WTC11 (cell line): Measurements from ENCODE around the gene TLE4. TPM values are rescaled to one million over a fixed set of nuclear protein-coding genes. Genes with fewer than 3 reads are reported as not detected.
A peak's percentile ranks its signal among the peaks of the same experiment; 100 is the strongest.

Source experiments
- ATAC-seq: fragments of 200-7000 bp; cut with Tn5 transposase; 2 replicates; pipeline ENCODE4 v1.10.0; 2021; ENCODE audit warnings: mild to moderate bottlenecking, moderate library complexity
- CTCF ChIA-PET: fragments of 300-600 bp; sonication (Branson Sonifier 250); formaldehyde crosslinking; loops from one replicate; lab custom pipeline; 2021; ENCODE audit warnings: antibody characterized with exemption; lab: Charles Lee
- POLR2A ChIA-PET: fragments of 350-600 bp; sonication (Branson Sonifier 250); formaldehyde crosslinking; loops from one replicate; lab custom pipeline; 2021; ENCODE audit warnings: antibody characterized with exemption; lab: Charles Lee
- DNase-seq: peaks from one replicate; pipeline ENCODE4 v3.0.0; 2021; ENCODE audit warnings: low spot score
- H3K27ac Mint-ChIP-seq: 2 replicates; pipeline ENCODE4 v1.8.0; 2021; ENCODE audit warnings: mixed read lengths
- H3K27me3 Mint-ChIP-seq: 2 replicates; pipeline ENCODE4 v1.8.0; 2021; ENCODE audit warnings: low read depth, mild to moderate bottlenecking, moderate library complexity, mixed read lengths
- H3K36me3 Mint-ChIP-seq: 2 replicates; pipeline ENCODE4 v1.8.0; 2021; ENCODE audit warnings: mixed read lengths
- H3K4me1 Mint-ChIP-seq: 2 replicates; pipeline ENCODE4 v1.8.0; 2022; ENCODE audit warnings: mixed read lengths
- H3K4me3 Mint-ChIP-seq: 2 replicates; pipeline ENCODE4 v1.8.0; 2021; ENCODE audit warnings: mild to moderate bottlenecking, moderate library complexity, mixed read lengths
- H3K9me3 Mint-ChIP-seq: 2 replicates; pipeline ENCODE4 v1.8.0; 2021; ENCODE audit warnings: mixed read lengths
- ATF1 ChIP-seq: sonication (generic); formaldehyde crosslinking; IDR thresholded peaks from 2 replicates; pipeline ENCODE4 v1.8.1; 2023; ENCODE audit warnings: mild to moderate bottlenecking, moderate library complexity, missing genetic modification reagents
- JAZF1 ChIP-seq: fragments of 250-450 bp; sonication (Bioruptor Pico); IDR thresholded peaks from 2 replicates; pipeline ENCODE4 v1.9.0; 2021; ENCODE audit warnings: moderate library complexity, mild to moderate bottlenecking, inconsistent platforms
- NFATC4 ChIP-seq: fragments of 250-450 bp; sonication (Bioruptor Pico); IDR thresholded peaks from 2 replicates; pipeline ENCODE4 v1.9.0; 2021; ENCODE audit warnings: mild to moderate bottlenecking
- NFE2L1 ChIP-seq: sonication (generic); formaldehyde crosslinking; IDR thresholded peaks from 2 replicates; pipeline ENCODE4 v1.8.1; 2023; ENCODE audit warnings: missing genetic modification reagents
- NR2C2 ChIP-seq: sonication (generic); formaldehyde crosslinking; IDR thresholded peaks from 2 replicates; pipeline ENCODE4 v1.8.0; 2022; ENCODE audit warnings: mild to moderate bottlenecking, missing genetic modification reagents
- NR3C1 ChIP-seq: sonication (generic); formaldehyde crosslinking; conservative IDR thresholded peaks from 2 replicates; pipeline ENCODE4 v1.8.1; 2023; ENCODE audit warnings: low read depth, mild to moderate bottlenecking, missing genetic modification reagents
- SMAD4 ChIP-seq: sonication (generic); formaldehyde crosslinking; IDR thresholded peaks from 2 replicates; pipeline ENCODE4 v1.8.0; 2022; ENCODE audit warnings: mild to moderate bottlenecking, missing genetic modification reagents
- TEAD4 ChIP-seq: sonication (generic); formaldehyde crosslinking; IDR thresholded peaks from 2 replicates; pipeline ENCODE4 v1.8.0; 2022; ENCODE audit warnings: mild to moderate bottlenecking, missing genetic modification reagents
- ZNF138 ChIP-seq: sonication (generic); formaldehyde crosslinking; conservative IDR thresholded peaks from 2 replicates; pipeline ENCODE4 v1.8.1; 2022; ENCODE audit warnings: mild to moderate bottlenecking, moderate library complexity, missing genetic modification reagents
- total RNA-seq: library from RNA; stranded (reverse); gene quantifications from 3 replicates; pipeline ENCODE4 v1.2.3, GENCODE V29; 2021
- TF ChIP-seq, protein P1 (sequence below): sonication (generic); formaldehyde crosslinking; IDR thresholded peaks from 2 replicates; pipeline ENCODE4 v1.8.1; 2023; ENCODE audit warnings: mild to moderate bottlenecking, moderate library complexity, missing genetic modification reagents
- TF ChIP-seq, protein P2 (sequence below): sonication (generic); formaldehyde crosslinking; IDR thresholded peaks from 2 replicates; pipeline ENCODE4 v1.8.1; 2022; ENCODE audit warnings: mild to moderate bottlenecking, missing genetic modification reagents, moderate library complexity, borderline replicate concordance
- TF ChIP-seq, protein P3 (sequence below): fragments of 250-450 bp; sonication (Bioruptor Pico); IDR thresholded peaks from 2 replicates; pipeline ENCODE4 v1.8.0; 2021; ENCODE audit warnings: mild to moderate bottlenecking
- TF ChIP-seq, protein P4 (sequence below): fragments of 250-450 bp; sonication (Bioruptor Pico); conservative IDR thresholded peaks from 2 replicates; pipeline ENCODE4 v1.9.0; 2021; ENCODE audit warnings: mild to moderate bottlenecking
- TF ChIP-seq, protein P5 (sequence below): fragments of 250-450 bp; sonication (Bioruptor Pico); IDR thresholded peaks from 2 replicates; pipeline ENCODE4 v1.9.0; 2021; ENCODE audit warnings: mild to moderate bottlenecking
- TF ChIP-seq, protein P6 (sequence below): sonication (generic); formaldehyde crosslinking; IDR thresholded peaks from 2 replicates; pipeline ENCODE4 v1.8.1; 2022; ENCODE audit warnings: mild to moderate bottlenecking, moderate library complexity, missing genetic modification reagents
- TF ChIP-seq, protein P7 (sequence below): sonication (generic); formaldehyde crosslinking; IDR thresholded peaks from 2 replicates; pipeline ENCODE4 v1.8.0; 2022; ENCODE audit warnings: mild to moderate bottlenecking, missing genetic modification reagents

TLE4 gene
- total RNA-seq, 1 experiment from 2014 or later: 48.1 TPM

DNA sequence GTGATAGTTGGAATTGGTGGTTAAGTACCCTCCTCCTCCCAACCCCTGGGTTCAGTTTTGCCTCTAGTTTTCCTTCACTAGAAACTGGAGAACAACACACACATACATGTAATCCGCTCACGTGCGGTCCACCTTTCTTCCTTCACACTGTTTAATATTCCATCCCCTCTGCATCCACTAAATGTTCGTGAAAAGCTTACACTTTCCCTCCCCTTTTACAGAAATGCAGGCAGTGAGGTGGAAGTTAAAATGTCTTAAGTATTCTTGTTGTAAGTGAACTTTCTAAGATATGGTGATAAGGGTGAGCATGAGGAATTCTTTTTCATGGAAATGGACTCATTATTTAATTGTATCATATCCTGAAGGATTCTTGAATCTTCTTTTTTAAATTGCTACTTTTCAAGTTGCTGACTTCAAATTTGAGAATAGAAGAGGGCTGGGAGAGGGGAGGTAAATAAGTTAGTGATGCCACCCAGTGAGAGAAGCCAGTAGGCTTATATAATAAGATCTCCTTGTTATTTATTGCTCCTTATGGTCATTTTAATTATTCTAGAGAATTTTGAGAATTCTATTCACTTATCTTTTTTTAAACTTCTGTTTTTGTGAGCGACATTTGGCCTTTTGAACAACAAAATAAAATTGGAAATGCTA is 90.2 kb downstream of the TLE4 start:
- ChIA-PET POLR2A (interaction anchor here (1.0 to 1.4 kb wide), 2 partner anchors 43 to 91 kb away, joined by 3 to 7 read pairs; partner anchors contain the start of gene TLE4), CTCF (interaction anchor here (1.2 kb wide), 1 partner anchor 91 kb away, joined by 3 read pairs; no protein-coding TSS in a partner anchor)
- Mint-ChIP-seq H3K9me3 (no peaks in the 10 kb centered on the region), H3K4me1 (peaks cover 70% of the 10 kb centered on the region), H3K4me3 (peak overlapping the region; percentile 36), H3K36me3 (peaks cover 3% of the 10 kb centered on the region; the same call in 1 of the 2 replicates), H3K27ac (peak overlapping the region; percentile 73), H3K27me3 (no peaks in the 10 kb centered on the region)
- TF ChIP-seq JAZF1 (no peak), NR3C1 (CRISPR knock-in tag) (no peak), NR2C2 (no peak)
- TF ChIP-seq, protein P1, sequence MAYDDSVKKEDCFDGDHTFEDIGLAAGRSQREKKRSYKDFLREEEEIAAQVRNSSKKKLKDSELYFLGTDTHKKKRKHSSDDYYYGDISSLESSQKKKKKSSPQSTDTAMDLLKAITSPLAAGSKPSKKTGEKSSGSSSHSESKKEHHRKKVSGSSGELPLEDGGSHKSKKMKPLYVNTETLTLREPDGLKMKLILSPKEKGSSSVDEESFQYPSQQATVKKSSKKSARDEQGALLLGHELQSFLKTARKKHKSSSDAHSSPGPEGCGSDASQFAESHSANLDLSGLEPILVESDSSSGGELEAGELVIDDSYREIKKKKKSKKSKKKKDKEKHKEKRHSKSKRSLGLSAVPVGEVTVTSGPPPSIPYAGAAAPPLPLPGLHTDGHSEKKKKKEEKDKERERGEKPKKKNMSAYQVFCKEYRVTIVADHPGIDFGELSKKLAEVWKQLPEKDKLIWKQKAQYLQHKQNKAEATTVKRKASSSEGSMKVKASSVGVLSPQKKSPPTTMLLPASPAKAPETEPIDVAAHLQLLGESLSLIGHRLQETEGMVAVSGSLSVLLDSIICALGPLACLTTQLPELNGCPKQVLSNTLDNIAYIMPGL: no peak
- TF ChIP-seq, protein P2, sequence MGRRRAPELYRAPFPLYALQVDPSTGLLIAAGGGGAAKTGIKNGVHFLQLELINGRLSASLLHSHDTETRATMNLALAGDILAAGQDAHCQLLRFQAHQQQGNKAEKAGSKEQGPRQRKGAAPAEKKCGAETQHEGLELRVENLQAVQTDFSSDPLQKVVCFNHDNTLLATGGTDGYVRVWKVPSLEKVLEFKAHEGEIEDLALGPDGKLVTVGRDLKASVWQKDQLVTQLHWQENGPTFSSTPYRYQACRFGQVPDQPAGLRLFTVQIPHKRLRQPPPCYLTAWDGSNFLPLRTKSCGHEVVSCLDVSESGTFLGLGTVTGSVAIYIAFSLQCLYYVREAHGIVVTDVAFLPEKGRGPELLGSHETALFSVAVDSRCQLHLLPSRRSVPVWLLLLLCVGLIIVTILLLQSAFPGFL (CRISPR knock-in tag): no peak
- ATAC-seq (no peak), DNase-seq (no peak)

DNA sequence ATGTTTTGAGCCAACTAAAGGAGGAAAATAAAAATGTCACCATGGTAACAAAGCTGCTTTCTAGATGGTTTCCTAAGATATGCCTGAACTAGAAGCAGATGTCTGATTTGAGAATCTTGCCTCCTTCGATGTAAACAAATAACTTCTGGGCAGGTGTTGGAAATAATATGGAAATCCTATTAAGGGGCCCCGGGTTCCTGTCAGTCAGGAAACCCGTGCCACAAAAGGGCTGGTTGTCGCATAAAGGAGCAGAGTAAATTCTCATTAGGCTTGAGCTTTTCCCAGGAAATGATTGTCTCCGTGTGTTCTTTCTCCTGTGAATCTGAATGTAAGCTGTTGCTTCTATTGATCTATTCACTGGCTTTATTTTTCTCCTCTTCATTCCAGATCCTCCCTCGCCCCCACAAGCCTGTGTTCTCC is 90.8 kb downstream of the TLE4 start:
- DNase-seq: no peak
- ATAC-seq: peak; percentile 17; the same call in 1 of the 2 replicates
- POLR2A ChIA-PET: interaction anchor here (1.0 to 1.4 kb wide), 2 partner anchors 42 to 91 kb away, joined by 3 to 7 read pairs; partner anchors contain the start of gene TLE4
- TF ChIP-seq TEAD4 (CRISPR knock-in tag) (no peak), NFATC4 (CRISPR knock-in tag) (no peak), ATF1 (no peak)
- TF ChIP-seq, protein P3, sequence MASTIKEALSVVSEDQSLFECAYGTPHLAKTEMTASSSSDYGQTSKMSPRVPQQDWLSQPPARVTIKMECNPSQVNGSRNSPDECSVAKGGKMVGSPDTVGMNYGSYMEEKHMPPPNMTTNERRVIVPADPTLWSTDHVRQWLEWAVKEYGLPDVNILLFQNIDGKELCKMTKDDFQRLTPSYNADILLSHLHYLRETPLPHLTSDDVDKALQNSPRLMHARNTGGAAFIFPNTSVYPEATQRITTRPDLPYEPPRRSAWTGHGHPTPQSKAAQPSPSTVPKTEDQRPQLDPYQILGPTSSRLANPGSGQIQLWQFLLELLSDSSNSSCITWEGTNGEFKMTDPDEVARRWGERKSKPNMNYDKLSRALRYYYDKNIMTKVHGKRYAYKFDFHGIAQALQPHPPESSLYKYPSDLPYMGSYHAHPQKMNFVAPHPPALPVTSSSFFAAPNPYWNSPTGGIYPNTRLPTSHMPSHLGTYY: no peak
- TF ChIP-seq, protein P4, sequence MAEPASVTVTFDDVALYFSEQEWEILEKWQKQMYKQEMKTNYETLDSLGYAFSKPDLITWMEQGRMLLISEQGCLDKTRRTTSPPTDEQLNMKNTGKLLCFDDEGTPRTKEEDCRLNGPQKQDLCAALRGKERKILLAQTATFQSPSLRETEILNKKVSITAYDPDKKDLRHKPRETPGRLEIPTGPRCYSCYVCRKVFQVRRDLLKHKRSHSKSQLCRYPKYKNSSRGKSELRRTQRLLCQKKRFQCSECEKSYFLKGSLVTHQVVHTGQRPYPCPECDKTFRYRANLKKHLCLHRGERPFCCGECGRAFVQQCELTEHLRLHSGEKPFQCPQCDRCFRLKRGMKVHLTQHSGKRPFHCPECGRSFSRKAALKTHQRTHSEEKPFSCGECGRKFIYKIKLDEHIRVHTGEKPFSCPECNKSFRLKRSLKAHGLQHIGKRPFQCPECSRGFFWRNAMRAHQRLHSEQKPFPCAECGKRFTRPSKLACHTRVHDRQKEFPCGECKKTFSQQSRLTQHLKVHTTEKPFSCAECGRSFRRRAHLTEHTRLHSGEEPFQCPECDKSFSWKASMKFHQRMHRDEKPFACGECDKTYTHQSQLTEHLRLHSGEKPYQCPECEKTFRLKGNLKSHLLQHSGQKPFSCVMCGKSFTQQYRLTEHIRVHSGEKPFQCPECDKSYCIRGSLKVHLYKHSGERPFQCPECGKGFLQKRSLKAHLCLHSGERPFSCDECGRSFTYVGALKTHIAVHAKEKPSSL: no peak
- TF ChIP-seq, protein P5, sequence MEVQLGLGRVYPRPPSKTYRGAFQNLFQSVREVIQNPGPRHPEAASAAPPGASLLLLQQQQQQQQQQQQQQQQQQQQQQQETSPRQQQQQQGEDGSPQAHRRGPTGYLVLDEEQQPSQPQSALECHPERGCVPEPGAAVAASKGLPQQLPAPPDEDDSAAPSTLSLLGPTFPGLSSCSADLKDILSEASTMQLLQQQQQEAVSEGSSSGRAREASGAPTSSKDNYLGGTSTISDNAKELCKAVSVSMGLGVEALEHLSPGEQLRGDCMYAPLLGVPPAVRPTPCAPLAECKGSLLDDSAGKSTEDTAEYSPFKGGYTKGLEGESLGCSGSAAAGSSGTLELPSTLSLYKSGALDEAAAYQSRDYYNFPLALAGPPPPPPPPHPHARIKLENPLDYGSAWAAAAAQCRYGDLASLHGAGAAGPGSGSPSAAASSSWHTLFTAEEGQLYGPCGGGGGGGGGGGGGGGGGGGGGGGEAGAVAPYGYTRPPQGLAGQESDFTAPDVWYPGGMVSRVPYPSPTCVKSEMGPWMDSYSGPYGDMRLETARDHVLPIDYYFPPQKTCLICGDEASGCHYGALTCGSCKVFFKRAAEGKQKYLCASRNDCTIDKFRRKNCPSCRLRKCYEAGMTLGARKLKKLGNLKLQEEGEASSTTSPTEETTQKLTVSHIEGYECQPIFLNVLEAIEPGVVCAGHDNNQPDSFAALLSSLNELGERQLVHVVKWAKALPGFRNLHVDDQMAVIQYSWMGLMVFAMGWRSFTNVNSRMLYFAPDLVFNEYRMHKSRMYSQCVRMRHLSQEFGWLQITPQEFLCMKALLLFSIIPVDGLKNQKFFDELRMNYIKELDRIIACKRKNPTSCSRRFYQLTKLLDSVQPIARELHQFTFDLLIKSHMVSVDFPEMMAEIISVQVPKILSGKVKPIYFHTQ: no peak
- peak overlapping the region; percentile 73 for H3K27ac Mint-ChIP-seq
- peak overlapping the region; percentile 36 for H3K4me3 Mint-ChIP-seq
- peaks cover 74% of the 10 kb centered on the region for H3K4me1 Mint-ChIP-seq
- H3K27me3 Mint-ChIP-seq: no peaks in the 10 kb centered on the region
- no peaks in the 10 kb centered on the region for H3K9me3 Mint-ChIP-seq
- no peaks in the 10 kb centered on the region; the same call in 1 of the 2 replicates for H3K36me3 Mint-ChIP-seq
- CTCF ChIA-PET: interaction anchor here (1.2 kb wide), 1 partner anchor 91 kb away, joined by 3 read pairs; no protein-coding TSS in a partner anchor

DNA sequence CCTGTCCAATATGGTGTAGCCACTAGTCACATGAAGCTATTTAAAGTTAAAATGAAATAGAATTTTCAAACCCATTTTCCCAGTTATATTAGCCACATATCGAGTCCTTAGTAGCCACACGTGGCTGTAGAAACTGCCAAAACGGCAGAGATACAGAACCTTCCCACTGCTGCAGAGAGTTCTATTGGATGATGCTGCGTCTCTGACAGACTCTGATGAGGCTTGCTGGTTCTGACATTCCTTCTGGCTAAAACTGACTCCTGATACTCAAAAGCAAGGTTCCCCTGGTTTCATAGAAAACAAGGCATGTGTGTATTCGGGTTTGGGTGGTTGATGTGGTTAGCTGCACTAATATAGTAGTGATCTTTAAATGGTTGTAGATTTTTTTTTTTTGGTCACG is 91.5 kb downstream of the TLE4 start:
- Mint-ChIP-seq H3K27ac (peak overlapping the region; percentile 93), H3K36me3 (no peaks in the 10 kb centered on the region), H3K4me1 (peaks cover 82% of the 10 kb centered on the region), H3K4me3 (peak overlapping the region; percentile 44), H3K9me3 (no peaks in the 10 kb centered on the region), H3K27me3 (no peaks in the 10 kb centered on the region)
- ChIA-PET POLR2A (interaction anchor here (1.0 to 1.4 kb wide), 2 partner anchors 41 to 92 kb away, joined by 3 to 7 read pairs; partner anchors contain the start of gene TLE4), CTCF (interaction anchor here (1.2 kb wide), 1 partner anchor 92 kb away, joined by 3 read pairs; no protein-coding TSS in a partner anchor)
- ATAC-seq (peak; percentile 23), DNase-seq (no peak)
- no peak for TF ChIP-seq ZNF138
- TF ChIP-seq NFE2L1 (CRISPR knock-in tag): no peak
- TF ChIP-seq, protein P6, sequence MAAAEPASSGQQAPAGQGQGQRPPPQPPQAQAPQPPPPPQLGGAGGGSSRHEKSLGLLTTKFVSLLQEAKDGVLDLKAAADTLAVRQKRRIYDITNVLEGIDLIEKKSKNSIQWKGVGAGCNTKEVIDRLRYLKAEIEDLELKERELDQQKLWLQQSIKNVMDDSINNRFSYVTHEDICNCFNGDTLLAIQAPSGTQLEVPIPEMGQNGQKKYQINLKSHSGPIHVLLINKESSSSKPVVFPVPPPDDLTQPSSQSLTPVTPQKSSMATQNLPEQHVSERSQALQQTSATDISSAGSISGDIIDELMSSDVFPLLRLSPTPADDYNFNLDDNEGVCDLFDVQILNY: no peak
- no peak for TF ChIP-seq NR2C2
- TF ChIP-seq, protein P7, sequence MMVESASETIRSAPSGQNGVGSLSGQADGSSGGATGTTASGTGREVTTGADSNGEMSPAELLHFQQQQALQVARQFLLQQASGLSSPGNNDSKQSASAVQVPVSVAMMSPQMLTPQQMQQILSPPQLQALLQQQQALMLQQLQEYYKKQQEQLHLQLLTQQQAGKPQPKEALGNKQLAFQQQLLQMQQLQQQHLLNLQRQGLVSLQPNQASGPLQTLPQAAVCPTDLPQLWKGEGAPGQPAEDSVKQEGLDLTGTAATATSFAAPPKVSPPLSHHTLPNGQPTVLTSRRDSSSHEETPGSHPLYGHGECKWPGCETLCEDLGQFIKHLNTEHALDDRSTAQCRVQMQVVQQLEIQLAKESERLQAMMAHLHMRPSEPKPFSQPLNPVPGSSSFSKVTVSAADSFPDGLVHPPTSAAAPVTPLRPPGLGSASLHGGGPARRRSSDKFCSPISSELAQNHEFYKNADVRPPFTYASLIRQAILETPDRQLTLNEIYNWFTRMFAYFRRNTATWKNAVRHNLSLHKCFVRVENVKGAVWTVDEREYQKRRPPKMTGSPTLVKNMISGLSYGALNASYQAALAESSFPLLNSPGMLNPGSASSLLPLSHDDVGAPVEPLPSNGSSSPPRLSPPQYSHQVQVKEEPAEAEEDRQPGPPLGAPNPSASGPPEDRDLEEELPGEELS (CRISPR knock-in tag): no peak
- TF ChIP-seq SMAD4 (CRISPR knock-in tag): no peak
